Measurements from ENCODE around the gene SCART1. TPM values are rescaled to one million over a fixed set of nuclear protein-coding genes. Genes with fewer than 3 reads are reported as not detected.
"Not testable (repeated sequence)": the region's sequence is repeated elsewhere in the genome, so short reads cannot be mapped to it uniquely, and the experiment has no call there.

SCART1 gene
- polyA plus RNA-seq, 6 donors from 2014 or later: 0.08 TPM; not detected in 5

DNA sequence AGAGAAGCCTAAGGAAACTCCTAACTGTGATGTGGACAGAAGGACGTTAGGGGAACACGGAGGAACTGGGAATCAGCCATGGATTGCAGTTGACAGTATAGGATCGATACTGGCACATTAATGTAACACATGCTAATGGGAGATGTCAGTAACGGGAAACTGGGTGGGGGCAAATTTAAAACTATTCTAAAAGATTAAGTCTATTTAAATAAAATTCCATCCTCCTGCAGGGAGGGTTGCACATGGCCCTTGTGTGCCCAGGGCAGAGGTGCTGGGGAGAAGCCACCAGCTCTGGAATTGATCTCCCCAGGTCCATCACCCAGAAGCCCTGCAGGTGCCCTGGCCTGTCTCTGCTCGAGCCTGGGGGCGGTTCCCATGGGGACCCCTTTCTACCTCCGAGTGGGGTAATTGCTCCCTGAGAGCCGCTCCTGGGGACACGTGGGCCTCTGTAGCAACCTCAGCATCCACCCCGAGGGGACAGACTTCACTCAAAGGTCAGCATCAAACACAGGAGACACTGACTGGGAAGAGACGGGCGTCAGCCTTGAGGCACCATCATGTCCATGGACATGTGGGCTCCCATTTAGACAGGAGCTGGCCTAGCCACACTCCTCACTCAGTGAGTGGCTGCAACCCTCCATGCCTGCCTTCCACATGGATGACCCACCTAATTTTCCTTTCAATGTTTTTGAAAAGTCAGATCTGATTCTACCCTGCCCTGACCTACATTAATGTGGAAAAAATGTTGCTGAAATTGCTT lies 21.1 kb downstream of the SCART1 start:
- Mint-ChIP-seq H3K36me3 (peaks cover 0 to 15% of the 10 kb centered on the region in 2 donors), H3K9me3 (peaks cover 0 to 7% (median 4%) of the 10 kb centered on the region in 7 donors)
- DNase-seq: no peak

DNA sequence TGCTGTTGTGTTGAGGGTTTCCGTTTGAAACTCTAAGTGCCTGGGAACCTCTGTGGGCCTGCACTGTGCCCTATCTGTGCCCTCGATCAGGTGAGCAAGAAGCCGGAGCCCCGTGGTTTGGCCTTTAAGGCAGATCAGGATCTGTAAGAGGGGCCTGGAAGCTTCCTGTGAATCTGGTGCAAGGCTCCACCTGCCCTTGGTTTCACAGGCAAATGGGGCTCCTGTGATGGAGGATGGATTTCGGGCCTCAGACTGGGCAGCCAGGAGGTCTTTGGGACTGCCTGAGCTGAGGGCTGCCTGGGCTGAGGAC lies 21.6 kb downstream of the SCART1 start:
- peaks cover 3 to 6% (median 5%) of the 10 kb centered on the region in 3 donors for H3K4me1 Mint-ChIP-seq
- no peak overlapping the region for H3K4me3 Mint-ChIP-seq
- ATAC-seq (ENCODE audit: low read depth in 2 of 2): no peak
- no peaks in the 10 kb centered on the region for H3K27me3 Mint-ChIP-seq
- H3K36me3 Mint-ChIP-seq: peaks cover 0 to 9% of the 10 kb centered on the region in 2 donors
- no peak overlapping the region for H3K27ac Mint-ChIP-seq
- peaks cover 0 to 5% (median 2%) of the 10 kb centered on the region in 7 donors for H3K9me3 Mint-ChIP-seq
- DNase-seq: no peak

More for the DNA sequence above, 21.1 kb downstream of the SCART1 start:
- ATAC-seq (ENCODE audit: low read depth in 2 of 2): no peak
- no peak overlapping the region for H3K4me3 Mint-ChIP-seq
- H3K4me1 Mint-ChIP-seq: peaks cover 3 to 6% (median 5%) of the 10 kb centered on the region in 3 donors
- peak overlapping the region in 1 of 6 donors; percentile 6 for H3K27ac Mint-ChIP-seq
- H3K27me3 Mint-ChIP-seq: no peaks in the 10 kb centered on the region

DNA sequence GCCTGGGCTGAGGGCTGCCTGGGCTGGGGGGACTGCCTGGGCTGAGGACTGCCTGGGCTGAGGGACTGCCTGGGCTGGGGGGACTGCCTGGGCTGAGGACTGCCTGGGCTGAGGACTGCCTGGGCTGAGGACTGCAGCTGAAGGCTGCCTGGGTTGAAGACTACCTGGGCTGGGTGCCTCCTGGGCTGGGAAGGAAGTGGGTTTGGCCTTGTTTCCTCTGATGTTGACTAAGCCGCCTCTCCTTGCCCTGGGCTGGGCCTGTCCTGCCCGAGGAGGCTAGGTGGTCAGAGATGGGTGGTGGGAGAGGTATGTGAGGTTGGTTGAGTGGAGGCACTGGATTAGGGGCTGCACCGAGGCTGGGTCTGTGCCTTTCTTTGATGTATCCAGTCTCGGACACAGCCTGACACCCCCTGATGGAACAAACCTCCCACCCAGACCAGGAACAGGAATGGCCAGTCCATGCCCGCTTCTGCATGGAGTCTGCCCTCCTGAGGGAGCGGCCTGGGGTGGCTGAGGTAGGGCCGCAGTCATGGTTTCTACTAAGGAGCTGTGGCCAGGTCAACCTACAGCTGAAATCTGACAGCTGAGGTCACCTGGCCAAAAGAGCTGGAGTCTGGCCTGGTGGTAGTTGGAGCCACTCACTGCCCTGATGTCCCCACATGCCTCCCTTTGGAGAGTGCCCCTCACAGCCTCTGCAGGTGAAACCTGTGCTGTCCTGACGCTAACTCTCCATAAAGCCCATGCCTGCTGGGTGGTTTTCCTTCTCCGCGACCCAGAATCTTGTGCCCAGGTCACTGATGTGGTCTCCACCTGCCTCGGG lies 22.3 kb downstream of the SCART1 start:
- Mint-ChIP-seq H3K4me1 (peaks cover 3 to 6% (median 5%) of the 10 kb centered on the region in 3 donors), H3K9me3 (peaks cover 0 to 5% (median 0%) of the 10 kb centered on the region in 7 donors), H3K4me3 (no peak overlapping the region), H3K27me3 (no peaks in the 10 kb centered on the region), H3K27ac (no peak overlapping the region), H3K36me3 (peaks cover 0 to 9% of the 10 kb centered on the region in 2 donors)
- ATAC-seq (ENCODE audit: low read depth in 2 of 2): no peak
- no peak for DNase-seq

DNA sequence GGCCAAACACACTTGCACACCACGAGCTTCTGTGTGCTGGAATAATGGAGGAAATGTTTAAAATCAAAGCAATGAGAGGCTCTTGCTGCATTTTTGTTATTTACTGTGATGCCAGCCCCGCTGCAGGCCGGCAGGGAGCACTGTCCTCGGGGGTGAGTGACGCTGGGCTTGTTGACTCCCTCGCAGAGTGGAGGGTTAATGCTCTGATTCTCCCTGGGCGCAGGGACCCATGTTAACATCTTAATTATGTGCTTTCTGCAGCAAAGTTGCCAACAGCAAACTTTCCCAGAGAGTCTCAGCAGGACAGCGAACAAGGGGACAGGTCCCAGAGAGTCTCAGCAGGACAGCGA lies 22.9 kb downstream of the SCART1 start:
- H3K27ac Mint-ChIP-seq: no peak overlapping the region
- no peaks in the 10 kb centered on the region for H3K27me3 Mint-ChIP-seq
- H3K4me1 Mint-ChIP-seq: peaks cover 3 to 6% (median 5%) of the 10 kb centered on the region in 3 donors
- no peak for ATAC-seq (ENCODE audit: low read depth in 2 of 2)
- peaks cover 0 to 5% (median 0%) of the 10 kb centered on the region in 7 donors for H3K9me3 Mint-ChIP-seq
- no peak overlapping the region for H3K4me3 Mint-ChIP-seq
- H3K36me3 Mint-ChIP-seq: peaks cover 0 to 9% of the 10 kb centered on the region in 2 donors
- DNase-seq: no peak

DNA sequence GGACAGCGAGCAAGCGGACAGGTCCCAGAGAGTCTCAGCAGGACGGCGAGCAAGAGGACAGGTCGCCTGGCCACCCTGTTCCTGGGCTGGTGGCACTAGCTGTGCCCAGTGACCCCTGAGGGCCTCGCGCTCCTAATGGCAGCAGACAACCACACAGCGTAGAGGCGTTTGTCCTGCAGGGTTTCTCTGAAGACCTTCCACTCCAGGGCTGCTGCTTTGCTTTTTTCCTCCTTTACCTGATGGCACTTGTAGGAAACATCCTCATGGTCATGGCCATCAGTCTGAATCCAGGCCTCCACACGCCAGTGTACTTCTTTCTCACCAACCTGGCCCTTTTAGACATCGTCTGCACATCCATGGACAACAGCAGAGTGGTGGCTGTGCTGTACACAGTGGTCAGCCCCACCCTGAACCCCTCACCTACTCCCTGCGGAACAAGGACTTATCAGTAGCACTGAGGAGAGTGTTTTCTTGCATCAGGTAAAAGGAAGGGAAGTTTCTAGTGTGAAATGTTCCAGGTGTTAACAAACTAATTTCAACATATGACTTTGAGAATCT lies 27.4 kb downstream of the SCART1 start:
- H3K36me3 Mint-ChIP-seq: peaks cover 27 to 32% of the 10 kb centered on the region in 2 donors
- ATAC-seq (ENCODE audit: low read depth in 2 of 2) (no peak), DNase-seq (no peak)
- peak overlapping the region in 1 of 6 donors; percentile 69 for H3K27ac Mint-ChIP-seq
- H3K4me3 Mint-ChIP-seq: no peak overlapping the region
- H3K27me3 Mint-ChIP-seq: peaks cover 4 to 19% (median 9%) of the 10 kb centered on the region in 3 donors
- H3K4me1 Mint-ChIP-seq: no peaks in the 10 kb centered on the region
- peaks cover 17 to 39% (median 24%) of the 10 kb centered on the region in 7 donors for H3K9me3 Mint-ChIP-seq

DNA sequence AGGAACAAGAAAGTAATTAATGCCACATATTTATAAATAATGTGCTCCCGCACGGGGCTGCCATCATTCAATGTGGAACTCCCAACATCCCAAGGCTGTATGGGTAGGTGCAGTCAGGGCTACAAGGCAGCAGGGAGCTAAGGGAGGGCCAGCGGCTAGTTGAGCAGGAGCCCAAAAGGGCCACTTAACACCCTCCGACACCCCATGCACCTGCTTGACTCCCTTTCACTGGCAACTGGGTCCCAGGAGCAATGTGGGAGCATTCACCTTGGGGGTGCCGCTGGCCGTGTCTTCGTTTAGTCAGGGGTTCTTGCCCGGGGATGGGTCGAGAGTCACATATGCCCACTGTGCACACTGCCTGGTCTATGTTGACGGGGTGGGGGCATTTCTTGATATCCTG lies 27.9 kb downstream of the SCART1 start:
- Mint-ChIP-seq H3K4me3 (no peak overlapping the region), H3K27ac (peak overlapping the region in 1 of 6 donors; percentile 69), H3K36me3 (peaks cover 32 to 33% of the 10 kb centered on the region in 2 donors), H3K4me1 (no peaks in the 10 kb centered on the region), H3K27me3 (peaks cover 4 to 24% (median 9%) of the 10 kb centered on the region in 3 donors), H3K9me3 (peaks cover 19 to 44% (median 29%) of the 10 kb centered on the region in 7 donors)
- DNase-seq (no peak), ATAC-seq (ENCODE audit: low read depth in 2 of 2) (no peak)

DNA sequence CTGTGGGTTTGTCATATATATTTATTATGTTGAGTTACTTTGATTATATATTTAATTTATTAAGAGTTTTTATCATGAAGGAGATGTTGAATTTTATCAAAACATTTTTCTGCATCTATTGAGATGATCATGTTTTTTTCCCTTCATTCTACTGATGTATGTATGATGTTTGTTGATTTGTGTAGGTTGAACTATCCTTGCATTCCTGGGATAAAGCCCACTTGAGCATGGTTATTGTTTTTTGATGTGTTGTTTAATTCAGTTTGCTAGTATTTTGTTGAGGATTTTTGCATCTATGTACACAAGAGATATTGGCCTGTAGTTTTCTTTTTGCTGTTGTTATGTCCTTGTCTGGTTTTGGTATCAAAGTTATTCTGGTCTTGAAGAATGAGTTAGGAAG lies 31.1 kb downstream of the SCART1 start:
- H3K36me3 Mint-ChIP-seq: peaks cover 38 to 42% of the 10 kb centered on the region in 2 donors
- H3K27ac Mint-ChIP-seq: no peak overlapping the region
- H3K4me3 Mint-ChIP-seq: no peak overlapping the region
- H3K27me3 Mint-ChIP-seq: peaks cover 4 to 29% (median 9%) of the 10 kb centered on the region in 3 donors
- no peak for DNase-seq
- no peak for ATAC-seq (ENCODE audit: low read depth in 2 of 2)
- peaks cover 22 to 60% (median 46%) of the 10 kb centered on the region in 7 donors for H3K9me3 Mint-ChIP-seq
- H3K4me1 Mint-ChIP-seq: no peaks in the 10 kb centered on the region

DNA sequence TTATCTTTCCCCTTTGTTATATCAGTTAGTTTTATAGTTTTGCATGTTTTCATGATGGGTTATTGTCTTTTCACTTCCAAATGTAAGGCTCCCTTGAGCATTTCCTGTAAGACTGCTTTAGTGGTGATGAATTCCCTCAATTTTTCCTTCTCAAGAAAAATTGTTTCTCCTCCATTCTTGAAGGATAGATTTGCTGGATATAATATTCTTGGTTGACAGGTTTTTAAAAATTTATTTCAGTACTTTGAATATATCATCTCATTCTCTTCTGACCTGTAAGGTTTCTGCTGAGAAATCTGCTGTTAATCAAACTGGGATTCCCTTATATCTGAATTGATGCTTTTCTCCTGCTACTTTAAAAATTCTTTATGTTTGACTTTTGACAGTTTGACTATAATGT lies 33.3 kb downstream of the SCART1 start:
- no peak overlapping the region for H3K4me3 Mint-ChIP-seq
- ATAC-seq (ENCODE audit: low read depth in 2 of 2) (no peak), DNase-seq (no peak)
- H3K36me3 Mint-ChIP-seq: peaks cover 42 to 47% of the 10 kb centered on the region in 2 donors
- H3K27me3 Mint-ChIP-seq: peaks cover 4 to 29% (median 9%) of the 10 kb centered on the region in 3 donors
- H3K9me3 Mint-ChIP-seq: peaks cover 22 to 72% (median 46%) of the 10 kb centered on the region in 7 donors
- H3K4me1 Mint-ChIP-seq: no peaks in the 10 kb centered on the region
- H3K27ac Mint-ChIP-seq: no peak overlapping the region

DNA sequence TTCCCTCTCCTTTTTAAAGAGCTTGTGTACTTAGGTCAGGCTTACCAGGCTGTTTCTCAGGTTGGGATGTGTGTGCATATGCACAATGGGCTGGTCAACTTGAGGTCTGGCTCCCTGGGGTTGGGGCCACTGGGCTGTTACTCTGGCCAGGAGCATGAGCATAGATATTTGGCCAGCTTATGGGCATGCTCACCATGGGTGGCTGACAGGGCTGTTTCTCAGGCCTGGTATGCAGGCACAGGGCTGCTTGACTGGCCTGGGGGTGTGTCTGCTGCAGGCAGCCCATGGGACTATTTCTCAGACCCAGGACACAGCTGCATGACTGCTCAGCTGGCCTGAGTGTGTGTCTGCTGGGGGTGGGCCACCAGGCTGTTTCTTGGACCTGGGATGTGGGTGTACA lies 34.6 kb downstream of the SCART1 start:
- H3K4me1 Mint-ChIP-seq: peaks cover 0 to 1% (median 0%) of the 10 kb centered on the region in 3 donors
- ATAC-seq (ENCODE audit: low read depth in 2 of 2) (no peak), DNase-seq (no peak)
- H3K9me3 Mint-ChIP-seq: peaks cover 17 to 62% (median 46%) of the 10 kb centered on the region in 7 donors
- H3K36me3 Mint-ChIP-seq: peaks cover 30 to 40% of the 10 kb centered on the region in 2 donors
- no peak overlapping the region for H3K27ac Mint-ChIP-seq
- no peak overlapping the region for H3K4me3 Mint-ChIP-seq
- H3K27me3 Mint-ChIP-seq: peaks cover 1 to 19% (median 1%) of the 10 kb centered on the region in 3 donors

DNA sequence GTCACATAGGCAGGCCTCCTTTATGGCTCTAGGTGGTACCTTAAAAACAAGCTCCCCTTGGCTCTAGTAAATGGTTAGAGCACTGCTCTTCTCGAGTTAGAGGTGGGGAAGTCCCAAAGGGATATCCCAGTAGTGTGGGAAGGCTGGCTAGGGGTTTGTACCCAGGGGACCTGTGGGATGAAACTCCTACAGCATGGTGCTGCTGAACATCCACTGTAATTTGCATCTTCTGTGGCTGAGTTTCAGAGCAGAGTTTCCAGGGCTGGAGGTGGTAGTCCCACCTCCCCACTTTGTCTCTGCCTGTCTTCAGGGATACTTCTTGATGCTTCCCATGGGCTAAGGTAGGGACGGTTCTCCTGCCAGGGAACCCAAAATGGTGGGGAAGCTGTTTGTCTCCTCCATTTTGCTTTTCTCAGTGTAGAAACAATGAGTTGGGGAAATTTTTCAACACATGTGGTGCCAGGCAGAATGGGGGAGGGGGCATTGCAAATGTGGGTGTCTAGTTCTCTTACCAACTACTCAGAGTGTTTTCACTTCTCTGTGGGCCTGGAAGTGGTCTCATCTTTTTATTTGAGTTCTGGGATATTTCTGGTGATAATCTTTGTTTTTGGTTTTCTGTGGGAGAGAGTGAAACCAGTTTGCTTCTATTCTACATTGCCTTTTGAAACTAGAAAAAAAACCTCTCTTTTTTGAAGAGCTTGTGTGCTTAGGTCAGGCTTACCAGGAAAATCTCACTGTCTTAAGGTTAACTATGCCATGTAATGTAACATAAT lies 36.3 kb downstream of the SCART1 start:
- Mint-ChIP-seq H3K4me3 (peak overlapping the region in 1 of 8 donors; percentile 26), H3K36me3 (peaks cover 26 to 28% of the 10 kb centered on the region in 2 donors), H3K9me3 (peaks cover 12 to 46% (median 37%) of the 10 kb centered on the region in 7 donors), H3K4me1 (peaks cover 0 to 5% (median 0%) of the 10 kb centered on the region in 3 donors), H3K27me3 (peaks cover 0 to 12% (median 4%) of the 10 kb centered on the region in 3 donors), H3K27ac (no peak overlapping the region)
- DNase-seq (no peak), ATAC-seq (ENCODE audit: low read depth in 2 of 2) (no peak)

DNA sequence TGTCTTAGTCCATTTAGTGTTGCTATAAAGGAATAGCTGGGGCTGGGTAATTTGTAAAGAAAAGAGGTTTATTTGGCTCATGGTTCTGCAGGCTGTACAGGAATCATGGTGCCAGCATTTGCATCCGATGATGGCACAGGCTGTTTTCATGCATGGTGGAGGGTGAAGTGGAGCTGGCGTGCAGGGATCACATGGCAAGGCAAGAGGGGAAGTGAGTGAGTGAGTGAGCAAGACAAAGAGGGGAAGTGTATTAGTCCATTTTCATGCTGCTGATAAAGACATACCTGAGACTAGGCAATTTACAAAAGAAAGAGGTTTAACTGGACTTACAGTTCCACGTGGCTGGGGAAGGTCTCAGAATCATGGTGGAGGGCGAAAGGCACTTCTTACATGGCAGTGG lies 39.8 kb downstream of the SCART1 start:
- not testable (repeated sequence) for H3K4me3 Mint-ChIP-seq; H3K27me3 Mint-ChIP-seq; DNase-seq; H3K4me1 Mint-ChIP-seq; H3K27ac Mint-ChIP-seq; ATAC-seq (ENCODE audit: low read depth in 2 of 2)
- Mint-ChIP-seq H3K9me3 (peaks cover 3 to 21% (median 8%) of the 10 kb centered on the region in 7 donors), H3K36me3 (peaks cover 8 to 22% of the 10 kb centered on the region in 2 donors)

DNA sequence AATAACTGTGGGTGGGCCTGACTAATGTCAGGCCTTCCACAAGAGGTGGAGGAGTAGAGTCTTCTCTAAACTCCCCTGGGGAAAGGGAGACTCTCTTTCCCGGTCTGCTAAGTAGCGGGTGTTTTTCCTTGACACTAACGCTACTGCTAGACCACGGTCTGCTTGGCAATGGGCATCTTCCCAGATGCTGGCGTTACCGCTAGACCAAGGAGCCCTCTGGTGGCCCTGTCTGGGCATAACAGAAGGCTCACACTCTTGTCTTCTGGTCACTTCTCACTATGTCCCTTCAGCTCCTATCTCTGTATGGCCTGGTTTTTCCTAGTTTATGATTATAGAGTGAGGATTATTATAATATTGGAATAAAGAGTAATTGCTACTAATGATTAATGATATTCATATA lies 43.6 kb downstream of the SCART1 start:
- not testable (repeated sequence) for DNase-seq, H3K4me3 Mint-ChIP-seq

DNA sequence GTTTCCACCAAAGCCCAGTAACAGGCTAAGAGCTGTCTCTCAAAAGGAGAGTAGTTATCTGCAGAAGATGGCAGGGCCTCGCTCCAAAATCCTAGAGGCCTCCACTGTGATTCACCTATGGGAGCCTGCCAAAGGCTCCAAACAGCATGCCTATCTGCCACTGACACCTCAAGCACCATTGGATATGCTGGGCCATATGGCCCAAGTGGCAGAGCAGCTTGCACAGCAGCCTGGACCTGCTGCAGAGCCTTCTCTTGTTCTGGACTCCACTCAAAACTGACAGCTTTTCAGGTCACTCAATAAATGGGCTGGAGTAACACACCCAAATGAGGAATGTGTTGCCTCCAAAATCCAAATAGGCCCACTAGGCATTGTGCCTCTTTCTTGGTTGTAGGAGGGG lies 45.4 kb downstream of the SCART1 start:
- not testable (repeated sequence) for H3K27ac Mint-ChIP-seq; DNase-seq; H3K27me3 Mint-ChIP-seq; H3K4me1 Mint-ChIP-seq; H3K4me3 Mint-ChIP-seq; ATAC-seq (ENCODE audit: low read depth in 2 of 2)
- Mint-ChIP-seq H3K36me3 (peaks cover 18 to 19% of the 10 kb centered on the region in 2 donors), H3K9me3 (peaks cover 4 to 20% (median 8%) of the 10 kb centered on the region in 7 donors)

More for the DNA sequence above, 43.6 kb downstream of the SCART1 start:
- H3K27me3 Mint-ChIP-seq; H3K27ac Mint-ChIP-seq; ATAC-seq (ENCODE audit: low read depth in 2 of 2); H3K4me1 Mint-ChIP-seq: not testable (repeated sequence)
- Mint-ChIP-seq H3K9me3 (peaks cover 4 to 17% (median 8%) of the 10 kb centered on the region in 7 donors), H3K36me3 (peaks cover 18 to 19% of the 10 kb centered on the region in 2 donors)

Measured in naive B cell (primary cell).